Medulla oblongata (tissue), 1 donor: ENCODE data around the gene VWA8.

Source experiments
- DNase-seq: peaks from one replicate; pipeline ENCODE4 v3.0.0-alpha.2; 2015; ENCODE audit errors: extremely low spot score

VWA8 gene

GRCh38 chr13:41802684-41803444 is 158.0 kb downstream of the VWA8 start:
- no peak for DNase-seq

GRCh38 chr13:41802043-41802683 is 158.7 kb downstream of the VWA8 start:
- DNase-seq, result no peak

DNA sequence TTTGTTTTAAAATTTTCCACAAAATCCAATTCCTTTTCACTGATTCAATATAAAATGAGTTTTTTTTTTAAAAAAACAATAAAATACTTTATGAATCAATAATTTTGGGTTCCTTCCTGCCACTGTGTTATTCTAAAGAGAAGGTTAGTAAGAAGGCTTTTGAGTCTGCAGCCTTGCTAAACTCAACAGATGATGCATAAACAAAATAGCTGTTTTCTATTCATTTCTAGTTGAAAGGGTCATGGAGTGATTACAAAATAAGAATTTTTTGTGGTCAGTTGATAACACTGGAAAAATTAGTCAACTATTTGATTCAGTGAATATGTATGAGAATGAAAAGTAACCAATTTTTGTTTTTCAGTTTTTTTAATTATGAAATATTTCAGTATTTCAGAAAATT is 169.9 kb downstream of the VWA8 start:
- no peak for DNase-seq

DNA sequence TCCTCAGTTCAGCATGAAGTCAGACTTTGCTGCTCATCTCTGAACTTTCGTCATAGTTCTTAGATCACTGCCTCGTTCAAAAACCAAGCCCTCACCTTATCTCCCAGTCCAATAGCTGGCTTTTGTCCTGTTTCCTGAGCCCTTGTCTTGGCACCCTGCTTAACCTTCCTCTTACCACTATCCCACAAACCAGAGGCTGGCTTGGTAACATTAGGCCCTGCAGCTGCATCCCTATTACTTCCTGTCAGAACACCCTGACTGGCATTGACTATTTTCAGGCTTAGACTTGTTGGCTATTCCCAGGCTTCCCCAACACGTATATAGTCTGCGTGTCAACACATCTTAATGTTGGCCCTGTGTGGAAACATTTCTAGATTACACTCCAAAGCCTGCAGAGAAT is 172.4 kb downstream of the VWA8 start:
- DNase-seq, result no peak

GRCh38 chr13:41785402-41786172 is 175.3 kb downstream of the VWA8 start:
- DNase-seq, result peak; percentile 37

- DNase-seq, result peak; percentile 81
Observed at GRCh38 chr13:41782086-41782485, 178.8 kb downstream of the VWA8 start.

- no peak for DNase-seq
Observed at GRCh38 chr13:41780715-41781706, 179.9 kb downstream of the VWA8 start.

GRCh38 chr13:41775251-41775650 is 185.7 kb downstream of the VWA8 start:
- no peak for DNase-seq

GRCh38 chr13:41774605-41775218 is 186.2 kb downstream of the VWA8 start:
- DNase-seq, result no peak

- no peak for DNase-seq
Observed at GRCh38 chr13:41767801-41768200, 193.1 kb downstream of the VWA8 start.

DNA sequence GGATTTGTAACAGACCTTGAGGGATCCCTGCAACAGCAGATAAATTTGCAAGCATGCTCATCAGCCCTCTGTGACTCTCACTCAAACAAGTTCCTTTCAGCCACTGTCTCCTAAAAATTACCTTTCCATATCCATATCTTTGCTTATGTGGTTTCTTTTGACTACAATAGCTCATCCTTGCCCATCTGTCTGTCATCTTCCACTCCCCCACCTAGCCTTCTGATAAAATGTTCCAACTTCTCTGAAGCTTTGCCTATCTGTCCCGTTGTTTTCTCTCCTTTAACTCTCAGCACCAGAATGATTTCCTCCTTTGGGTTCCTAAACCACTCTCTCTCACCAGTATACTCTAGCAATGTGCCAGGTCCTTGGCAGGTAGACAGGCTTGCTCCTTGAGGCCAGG is 194.5 kb downstream of the VWA8 start:
- DNase-seq, result no peak

DNA sequence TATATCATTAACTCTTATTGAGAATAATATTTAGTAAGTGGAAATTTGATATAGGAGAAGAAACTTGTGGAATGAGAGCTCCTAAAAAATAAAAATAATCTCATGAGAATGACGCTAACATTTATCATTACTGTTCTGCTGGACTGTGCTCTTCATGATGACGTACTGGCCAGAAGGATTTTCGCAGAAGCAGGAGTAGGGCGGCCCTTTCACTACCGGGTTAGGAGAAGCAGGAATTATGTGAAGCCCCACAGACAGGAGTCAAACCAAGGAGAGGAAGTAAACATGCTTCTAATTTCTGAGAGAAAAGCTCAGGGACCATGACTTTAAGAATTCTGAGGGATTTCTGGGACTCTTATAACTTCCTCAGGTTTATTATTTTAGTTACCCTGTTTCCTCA is 195.1 kb downstream of the VWA8 start:
- no peak for DNase-seq

- DNase-seq, result peak; percentile 18
Observed at GRCh38 chr13:41765020-41765419, 195.9 kb downstream of the VWA8 start.

- DNase-seq, result no peak
Observed at GRCh38 chr13:41764558-41764957, 196.4 kb downstream of the VWA8 start.

GRCh38 chr13:41763782-41764181 is 197.1 kb downstream of the VWA8 start:
- no peak for DNase-seq

DNA sequence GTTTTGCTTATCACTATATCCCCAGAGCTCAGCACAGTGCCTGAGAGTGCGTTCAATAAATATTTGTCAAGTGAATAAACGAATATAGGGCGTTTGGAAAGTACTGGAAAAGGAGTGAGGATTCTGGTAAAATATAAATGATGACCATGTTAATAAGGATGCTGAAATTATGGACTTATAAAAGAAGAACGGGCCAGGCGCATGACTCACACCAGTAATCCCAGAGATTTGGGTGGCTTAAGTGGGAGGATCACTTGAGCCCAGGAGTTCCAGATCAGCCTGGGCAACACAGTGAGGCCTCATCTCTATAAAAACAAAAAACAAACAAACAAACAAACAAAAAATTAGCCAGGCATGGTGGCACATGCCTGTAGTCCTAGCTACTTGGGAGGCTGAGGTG is 198.1 kb downstream of the VWA8 start:
- no peak for DNase-seq

DNA sequence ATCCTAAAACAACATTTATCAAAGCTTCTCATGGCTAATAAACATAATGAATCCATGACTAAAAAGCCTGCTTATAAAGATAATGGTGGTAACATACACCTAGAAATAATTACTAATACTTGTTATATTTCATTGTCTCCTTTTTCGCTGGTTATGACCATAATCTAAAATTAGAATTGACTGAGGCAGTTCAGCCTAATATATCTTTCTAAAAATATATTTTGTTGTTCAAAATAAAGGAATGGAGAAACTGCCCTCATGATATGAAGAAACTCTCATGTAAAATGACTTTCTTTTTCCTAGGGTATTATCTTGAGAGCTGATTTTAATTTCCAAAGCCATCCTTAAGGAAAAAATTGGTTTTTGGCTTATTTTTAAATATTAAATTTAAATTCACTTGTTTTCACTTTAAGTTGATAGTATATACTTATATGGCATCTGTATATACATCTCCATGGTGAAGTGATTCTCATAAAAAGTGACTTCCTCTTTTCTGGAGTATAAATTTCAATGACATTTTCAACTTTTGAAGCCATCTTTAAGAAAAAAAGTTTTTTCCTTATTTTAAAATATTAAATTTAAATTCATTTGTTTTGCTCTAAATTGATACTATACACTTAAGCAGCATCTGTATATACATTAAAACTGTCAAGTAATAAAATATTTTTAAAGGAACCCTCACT is 204.6 kb downstream of the VWA8 start:
- DNase-seq, result no peak

- DNase-seq, result no peak
Observed at GRCh38 chr13:41751734-41752445, 209.0 kb downstream of the VWA8 start.

- no peak for DNase-seq
Observed at GRCh38 chr13:41751277-41751676, 209.6 kb downstream of the VWA8 start.

GRCh38 chr13:41746259-41746658 is 214.7 kb downstream of the VWA8 start:
- no peak for DNase-seq
